ENCODE measurements around the gene CFAP299. TPM values are rescaled to one million over a fixed set of nuclear protein-coding genes. Genes with fewer than 3 reads are reported as not detected.

CFAP299 gene
- total RNA-seq, 1 experiment from 2014 or later = not detected

- H3K27ac ChIP-seq (ENCODE audit: low read depth, low read length) = no peak overlapping the region
- ATAC-seq (no peak), DNase-seq (ENCODE audit: low read depth, low spot score) (no peak)
- ChIA-PET CTCF (no interaction called here), POLR2A (no interaction called here), RAD21 (ENCODE audit: low non-redundant PET in 1 of 2, low total read pairs in 2 of 2, uncharacterized antibody in 2 of 2, unreplicated experiment in 2 of 2) (no interaction called here)
- no peak overlapping the region for H3K4me3 ChIP-seq (replicated peaks in 1 of 2; ENCODE audit: low read depth in 1 of 2, low read length in 2 of 2)
- no TSS peak for BruUV-seq (replicated peaks)
- H3K9ac ChIP-seq (ENCODE audit: low read length) = no peak overlapping the region
- no peaks in the 10 kb centered on the region for H3K9me2 ChIP-seq (ENCODE audit: insufficient read depth)
- no peaks in the 10 kb centered on the region for H3K36me3 ChIP-seq (ENCODE audit: control insufficient read depth in 1 of 2, insufficient read depth in 2 of 2, low read length in 2 of 2)
- no peaks in the 10 kb centered on the region for H4K20me1 ChIP-seq (ENCODE audit: insufficient read depth)
- intact Hi-C loops (cut with micrococcal nuclease) = no loop called here
- no peaks in the 10 kb centered on the region for H3K9me3 ChIP-seq (ENCODE audit: control insufficient read depth in 1 of 2, insufficient read depth in 1 of 2, low read depth in 1 of 2, low read length in 2 of 2)
- no peak overlapping the region for H2AFZ ChIP-seq (ENCODE audit: low read depth, low read length, poor library complexity, severe bottlenecking)
- no peak overlapping the region for H3K4me2 ChIP-seq (ENCODE audit: low read length)
- H3K79me2 ChIP-seq (ENCODE audit: insufficient read depth, low read length) = no peaks in the 10 kb centered on the region
- TF ChIP-seq JUND (IDR thresholded peaks at IDR 0.05) = no peak
- no peak for TF ChIP-seq POLR2A (IDR thresholded peaks at IDR 0.05; ENCODE audit: borderline replicate concordance, extremely low read depth, insufficient read depth, insufficient read length)
- TF ChIP-seq EGR1 (IDR thresholded peaks at IDR 0.05; ENCODE audit: low read depth) = no peak
- no peak for TF ChIP-seq TCF7L2 (IDR thresholded peaks at IDR 0.05; ENCODE audit: borderline replicate concordance, extremely low read depth, insufficient read depth, insufficient read length)
- no peak for TF ChIP-seq ATF3 (IDR thresholded peaks at IDR 0.05)
- no peak for TF ChIP-seq POLR2AphosphoS5 (IDR thresholded peaks at IDR 0.05; ENCODE audit: low read depth, low read length)
- peaks cover 14% of the 10 kb centered on the region; the same call in 1 of the 2 replicates for H3K27me3 ChIP-seq (ENCODE audit: insufficient read depth, low read length)
- H3K4me1 ChIP-seq (ENCODE audit: control insufficient read depth in 1 of 2, insufficient read depth in 2 of 2, low read length in 2 of 2) = no peaks in the 10 kb centered on the region
Observed at GRCh38 chr4:80646061-80646460, 310.5 kb downstream of the CFAP299 start.

- ATAC-seq (no peak), DNase-seq (ENCODE audit: low read depth, low spot score) (no peak)
- Histone ChIP-seq H3K9me2 (ENCODE audit: insufficient read depth) (no peaks in the 10 kb centered on the region), H2AFZ (ENCODE audit: low read depth, low read length, poor library complexity, severe bottlenecking) (no peak overlapping the region), H3K27me3 (ENCODE audit: insufficient read depth, low read length) (0 out of 2 replicates have a peak, but pooled peaks cover 7% of the 10 kb centered on the region), H3K27ac (ENCODE audit: low read depth, low read length) (no peak overlapping the region), H3K4me1 (ENCODE audit: control insufficient read depth in 1 of 2, insufficient read depth in 2 of 2, low read length in 2 of 2) (no peaks in the 10 kb centered on the region), H3K4me2 (ENCODE audit: low read length) (no peak overlapping the region), H3K36me3 (ENCODE audit: control insufficient read depth in 1 of 2, insufficient read depth in 2 of 2, low read length in 2 of 2) (no peaks in the 10 kb centered on the region), H3K9me3 (ENCODE audit: control insufficient read depth in 1 of 2, insufficient read depth in 1 of 2, low read depth in 1 of 2, low read length in 2 of 2) (no peaks in the 10 kb centered on the region), H4K20me1 (ENCODE audit: insufficient read depth) (no peaks in the 10 kb centered on the region), H3K79me2 (ENCODE audit: insufficient read depth, low read length) (no peaks in the 10 kb centered on the region), H3K9ac (ENCODE audit: low read length) (no peak overlapping the region), H3K4me3 (replicated peaks in 1 of 2; ENCODE audit: low read depth in 1 of 2, low read length in 2 of 2) (no peak overlapping the region)
- intact Hi-C loops (cut with micrococcal nuclease) = no loop called here
- no TSS peak for BruUV-seq (replicated peaks)
- RAD21 ChIA-PET (ENCODE audit: low non-redundant PET in 1 of 2, low total read pairs in 2 of 2, uncharacterized antibody in 2 of 2, unreplicated experiment in 2 of 2) = no interaction called here
- CTCF ChIA-PET = no interaction called here
- POLR2A ChIA-PET = no interaction called here
- TF ChIP-seq EGR1 (IDR thresholded peaks at IDR 0.05; ENCODE audit: low read depth) = no peak
- TF ChIP-seq CTCF (IDR thresholded peaks at IDR 0.05 in 2 of 3, conservative IDR thresholded peaks at IDR 0.05 in 1 of 3; ENCODE audit: borderline replicate concordance in 1 of 3, insufficient read depth in 1 of 3, low read depth in 2 of 3, low read length in 2 of 3) = no peak
- TF ChIP-seq CEBPB (IDR thresholded peaks at IDR 0.05; ENCODE audit: low read depth) = no peak
- TF ChIP-seq POLR2A (IDR thresholded peaks at IDR 0.05; ENCODE audit: borderline replicate concordance, extremely low read depth, insufficient read depth, insufficient read length) = no peak
- TF ChIP-seq YY1 (IDR thresholded peaks at IDR 0.05; ENCODE audit: extremely low read depth, insufficient replicate concordance, low read depth, low read length) = no peak
- no peak for TF ChIP-seq ZBTB33 (IDR thresholded peaks at IDR 0.05; ENCODE audit: extremely low read depth, insufficient replicate concordance, low read length)
- no peak for TF ChIP-seq RAD21 (IDR thresholded peaks at IDR 0.05; ENCODE audit: low read depth)
- TF ChIP-seq TCF7L2 (IDR thresholded peaks at IDR 0.05; ENCODE audit: borderline replicate concordance, extremely low read depth, insufficient read depth, insufficient read length) = no peak
- no peak for TF ChIP-seq REST (IDR thresholded peaks at IDR 0.05; ENCODE audit: low read depth)
Observed at GRCh38 chr4:80655662-80656061, 320.1 kb downstream of the CFAP299 start.

Data from HCT116 (cell line).